H1 (cell line): ENCODE results near the gene OR8D2. TPM values are rescaled to one million over a fixed set of nuclear protein-coding genes. Genes with fewer than 3 reads are reported as not detected.

Source experiments
- CTCF ChIA-PET: fragments of 300-600 bp; sonication (Branson Sonifier 250); formaldehyde crosslinking; loops from one replicate; lab custom pipeline; 2021; ENCODE audit not compliant: partially characterized antibody; lab: Charles Lee
- POLR2A ChIA-PET: fragments of 300-600 bp; sonication (Branson Sonifier 250); formaldehyde crosslinking; loops from one replicate; lab custom pipeline; 2021; ENCODE audit warnings: inconsistent platforms; ENCODE audit not compliant: partially characterized antibody; lab: Charles Lee
- DNase-seq, 2 experiments: peaks; one replicate each; pipeline versions ENCODE4 v3.0.0 to v3.0.0-alpha.2; 2010 to 2022; ENCODE audit warnings: low spot score in 2 of 2, low read depth in 1 of 2, mixed read lengths in 1 of 2
- FAIRE-seq: peaks from 2 replicates; lab custom pipeline; 2011; peaks lifted over from hg19 to GRCh38; lab: Jason Lieb, UNC
- H2AFZ ChIP-seq: 2 replicates; pipeline ENCODE4 v1.8.1; 2012; ENCODE audit warnings: low read length, inconsistent platforms
- H2AK5ac ChIP-seq: 2 replicates; pipeline ENCODE4 v1.6.1; 2013; ENCODE audit warnings: low read depth, low read length
- H2BK120ac ChIP-seq: replicated peaks from 2 replicates; pipeline ENCODE3; 2013; ENCODE audit warnings: low read depth, low read length, inconsistent platforms
- H2BK12ac ChIP-seq: 2 replicates; pipeline ENCODE4 v1.6.1; 2013; ENCODE audit warnings: low read depth, low read length
- H2BK15ac ChIP-seq: 2 replicates; pipeline ENCODE4 v1.6.1; 2013; ENCODE audit warnings: low read length
- H2BK20ac ChIP-seq: 2 replicates; pipeline ENCODE4 v1.6.1; 2013; ENCODE audit warnings: low read length
- H2BK5ac ChIP-seq: 2 replicates; pipeline ENCODE4 v1.6.1; 2013; ENCODE audit warnings: low read depth, low read length
- H3K14ac ChIP-seq: 2 replicates; pipeline ENCODE4 v1.6.1; 2013; ENCODE audit warnings: inconsistent platforms; ENCODE audit not compliant: insufficient read length
- H3K18ac ChIP-seq: 2 replicates; pipeline ENCODE4 v1.6.1; 2013; ENCODE audit warnings: low read length; ENCODE audit errors: extremely low read depth
- H3K23ac ChIP-seq: 2 replicates; pipeline ENCODE4 v1.6.1; 2013; ENCODE audit warnings: inconsistent platforms; ENCODE audit not compliant: insufficient read length
- H3K23me2 ChIP-seq: 2 replicates; pipeline ENCODE4 v1.6.1; 2013; ENCODE audit warnings: low read depth, low read length
- H3K27ac ChIP-seq: 2 replicates; pipeline ENCODE4 v1.6.1; 2011; ENCODE audit warnings: low read depth, low read length, inconsistent platforms
- H3K27me3 ChIP-seq, 4 experiments: replicated peaks in 1 of 4; 1 replicate in 1 of 4; 2 replicates in 3 of 4; pipeline versions ENCODE4 v1.6.1 to v1.8.1; 2011 to 2013; ENCODE audit warnings: low read length in 3 of 4, mild to moderate bottlenecking in 3 of 4, inconsistent platforms in 2 of 4, mixed read lengths in 2 of 4, moderate library complexity in 1 of 4; ENCODE audit not compliant: control insufficient read depth in 3 of 4, insufficient read depth in 3 of 4; ENCODE audit errors: extremely low read depth in 1 of 4
- H3K36me3 ChIP-seq, 4 experiments: 2 replicates each; pipeline versions ENCODE4 v1.6.1 to v1.8.1; 2011 to 2013; ENCODE audit warnings: mild to moderate bottlenecking in 4 of 4, low read length in 3 of 4, moderate library complexity in 2 of 4, control low read depth in 1 of 4, inconsistent platforms in 1 of 4; ENCODE audit not compliant: insufficient read depth in 4 of 4, control insufficient read depth in 2 of 4
- H3K4ac ChIP-seq: replicated peaks from 2 replicates; pipeline ENCODE3; 2013; ENCODE audit warnings: low read length, low read depth, mixed read lengths, inconsistent platforms; ENCODE audit not compliant: insufficient read length
- H3K4me1 ChIP-seq, 4 experiments: replicated peaks in 1 of 4; 1 replicate in 1 of 4; 2 replicates in 3 of 4; pipeline versions ENCODE4 v1.6.1 to v1.8.1; 2011 to 2013; ENCODE audit warnings: low read length in 3 of 4, inconsistent platforms in 2 of 4, mixed read lengths in 1 of 4; ENCODE audit not compliant: insufficient read depth in 4 of 4, control insufficient read depth in 3 of 4
- H3K4me2 ChIP-seq, 2 experiments: 2 replicates each; pipeline versions ENCODE4 v1.6.1 to v1.8.1; 2011 to 2013; ENCODE audit warnings: low read depth in 2 of 2, low read length in 2 of 2, control low read depth in 1 of 2, inconsistent platforms in 1 of 2, mild to moderate bottlenecking in 1 of 2; ENCODE audit not compliant: insufficient read depth in 1 of 2
- H3K4me3 ChIP-seq, 4 experiments: fragments of 200-600, 300-600 bp in 1 of 4; sonication (generic), shearing (Covaris generic), sonication (Bioruptor Twin) in 1 of 4; 2 replicates each; pipeline versions ENCODE4 v1.5.1 to v1.8.1; 2011 to 2016; ENCODE audit warnings: low read length in 4 of 4, low read depth in 3 of 4, control low read depth in 2 of 4, inconsistent platforms in 2 of 4, mild to moderate bottlenecking in 2 of 4, mixed read lengths in 1 of 4, moderate library complexity in 1 of 4; ENCODE audit not compliant: insufficient read depth in 2 of 4; ENCODE audit errors: extremely low read depth in 1 of 4
- H3K56ac ChIP-seq: replicated peaks from 2 replicates; pipeline ENCODE3; 2013; ENCODE audit warnings: low read depth, mild to moderate bottlenecking, mixed read lengths, low read length, inconsistent platforms; ENCODE audit not compliant: insufficient read length
- H3K79me1 ChIP-seq: 2 replicates; pipeline ENCODE4 v1.6.1; 2013; ENCODE audit warnings: low read depth, low read length, control low read depth
- H3K79me2 ChIP-seq, 2 experiments: 2 replicates each; pipeline versions ENCODE4 v1.6.1 to v1.8.1; 2012 to 2013; ENCODE audit warnings: low read length in 2 of 2, mild to moderate bottlenecking in 2 of 2, inconsistent platforms in 1 of 2; ENCODE audit not compliant: insufficient read depth in 2 of 2, control insufficient read depth in 1 of 2
- H3K9ac ChIP-seq, 4 experiments: replicated peaks in 1 of 4; 1 replicate in 1 of 4; 2 replicates in 3 of 4; pipeline versions ENCODE4 v1.6.1 to v1.8.1; 2011 to 2013; ENCODE audit warnings: low read depth in 3 of 4, low read length in 3 of 4, control low read depth in 2 of 4, mild to moderate bottlenecking in 2 of 4, moderate library complexity in 2 of 4, inconsistent platforms in 1 of 4; ENCODE audit errors: extremely low read depth in 1 of 4
- H3K9me3 ChIP-seq, 2 experiments: 2 replicates each; pipeline versions ENCODE4 v1.6.1 to v1.8.1; 2012 to 2013; ENCODE audit warnings: mild to moderate bottlenecking in 2 of 2, moderate library complexity in 2 of 2, control low read depth in 1 of 2, inconsistent platforms in 1 of 2, low read depth in 1 of 2, low read length in 1 of 2, mixed read lengths in 1 of 2; ENCODE audit not compliant: insufficient read depth in 2 of 2
- H4K20me1 ChIP-seq, 2 experiments: replicated peaks in 1 of 2; 2 replicates each; pipeline versions ENCODE3 to v1.8.1; 2011 to 2013; ENCODE audit warnings: inconsistent platforms in 2 of 2, low read length in 2 of 2, mild to moderate bottlenecking in 1 of 2; ENCODE audit not compliant: insufficient read depth in 2 of 2, control insufficient read depth in 1 of 2
- H4K5ac ChIP-seq: 2 replicates; pipeline ENCODE4 v1.6.1; 2013; ENCODE audit warnings: low read length, low read depth, mixed read lengths, inconsistent platforms; ENCODE audit not compliant: insufficient read length
- H4K8ac ChIP-seq: 2 replicates; pipeline ENCODE4 v1.8.0; 2013; ENCODE audit warnings: mild to moderate bottlenecking, moderate library complexity, low read length, inconsistent platforms; ENCODE audit not compliant: insufficient read depth; ENCODE audit errors: extremely low read depth
- H4K91ac ChIP-seq: replicated peaks from 2 replicates; pipeline ENCODE3; 2013; ENCODE audit warnings: low read length, mixed read lengths, inconsistent platforms; ENCODE audit not compliant: insufficient read length
- ASH2L ChIP-seq: fragments of 200-600, 300-600 bp; sonication (generic); IDR thresholded peaks from one replicate; pipeline ENCODE4 v1.7.1; 2017; ENCODE audit warnings: low read length
- WGBS, 2 experiments: shearing (Covaris generic) in 1 of 2; methylation state at CpG; one replicate each; pipeline versions ENCODE4 v1.1.6 to v1.1.7; 2013 to 2015; ENCODE audit warnings: low lambda C conversion rate in 2 of 2, mixed read lengths in 2 of 2, inconsistent platforms in 1 of 2, low coverage in 1 of 2, missing lambda C conversion rate in 1 of 2; ENCODE audit not compliant: insufficient replicate concordance in 2 of 2, insufficient coverage in 1 of 2, insufficient read length in 1 of 2; ENCODE audit errors: extremely low coverage in 1 of 2, missing lambda C conversion rate in 1 of 2; 5-methylcytosine and 5-hydroxymethylcytosine counted together
- polyA plus RNA-seq, 7 experiments: library from polyadenylated mRNA; depleted of rRNA in 3 of 7; stranded (reverse) in 5 of 7; unstranded in 2 of 7; fragments of >200 nt in 5 of 7; fragments of 200-250 nt in 2 of 7; gene quantifications; 1 replicate in 5 of 7; 2 replicates in 1 of 7; 4 replicates in 1 of 7; pipeline versions ENCODE4 v1.2.1 to v1.2.3, GENCODE V29; 2011 to 2013; ENCODE audit warnings: missing spikeins in 2 of 7, mixed read lengths in 2 of 7
- total RNA-seq: library from RNA; stranded (reverse); fragmentation: NEBNext Ultra II Directional; extraction: Animal tissue kit (Norgen Biotek cat#: 25700); gene quantifications from 2 replicates; pipeline ENCODE4 v1.2.1, GENCODE V29; 2021

OR8D2 gene
- total and polyA plus RNA-seq, 2 of the 8 experiments (the other 6 are each of a cell fraction or from before 2014, with no cell fraction given) = not detected

DNA sequence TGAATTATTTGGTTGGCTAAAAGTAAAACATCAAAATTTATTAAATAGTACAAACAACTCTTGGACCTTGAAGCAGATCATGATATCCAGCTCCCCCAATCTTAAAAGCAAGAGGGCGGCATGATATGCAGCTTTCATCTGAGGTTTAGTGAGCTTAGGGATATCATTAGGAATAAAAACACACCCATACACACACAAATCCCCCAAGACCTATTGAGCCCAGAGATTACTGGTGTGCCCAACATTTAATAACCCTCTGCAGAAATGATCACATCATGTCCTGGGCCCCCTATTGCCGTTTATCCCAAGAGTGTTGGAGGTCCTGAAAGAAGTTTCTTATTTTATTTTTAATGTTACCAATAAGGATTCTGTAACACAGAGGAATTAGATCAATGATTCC is 6.1 kb downstream of the OR8D2 start, which contains the start of gene OR8D1:
OR8D1 (minus strand) TSS at position 101 of the 400 bp plus-strand sequence. CDS start 3,183 bp downstream, outside the sequence.
- no peak within 1 kb of the TSS for H2BK15ac ChIP-seq
- TF ChIP-seq ASH2L = no peak
- no peaks in the 10 kb centered on the region for H3K27me3 ChIP-seq
- H4K91ac ChIP-seq = no peak within 1 kb of the TSS
- H3K4me1 ChIP-seq = no peaks in the 10 kb centered on the region
- no peak within 1 kb of the TSS for H3K27ac ChIP-seq
- no peak for DNase-seq
- no peak within 1 kb of the TSS for H3K9ac ChIP-seq
- H3K14ac ChIP-seq = no peak within 1 kb of the TSS
- no peak within 1 kb of the TSS for H2AK5ac ChIP-seq
- no peaks in the 10 kb centered on the region for H3K79me1 ChIP-seq
- POLR2A ChIA-PET = no interaction called here
- H3K79me2 ChIP-seq = no peaks in the 10 kb centered on the region
- CTCF ChIA-PET = no interaction called here
- no peak within 1 kb of the TSS for H4K5ac ChIP-seq
- WGBS, 2 experiments = 86% methylated on average over 2 of the region's 2 CpGs; no CpG with 5 or more reads in 1 of the 2 experiments
- no peak within 1 kb of the TSS for H2BK12ac ChIP-seq
- no peaks in the 10 kb centered on the region for H4K20me1 ChIP-seq
- H3K18ac ChIP-seq = no peak within 1 kb of the TSS
- no peak within 1 kb of the TSS for H4K8ac ChIP-seq
- H3K4me3 ChIP-seq = no peak within 1 kb of the TSS
- no peak for FAIRE-seq
- H3K4ac ChIP-seq = no peak within 1 kb of the TSS
- no peaks in the 10 kb centered on the region for H3K9me3 ChIP-seq
- no peak within 1 kb of the TSS for H2BK120ac ChIP-seq
- H3K23me2 ChIP-seq = no peaks in the 10 kb centered on the region; the same call in 1 of the 2 replicates
- H2BK20ac ChIP-seq = no peak within 1 kb of the TSS
- no peak within 1 kb of the TSS for H2AFZ ChIP-seq
- no peak within 1 kb of the TSS for H2BK5ac ChIP-seq
- H3K4me2 ChIP-seq = no peak within 1 kb of the TSS
- H3K36me3 ChIP-seq = no peaks in the 10 kb centered on the region
- H3K23ac ChIP-seq = no peak within 1 kb of the TSS
- no peak within 1 kb of the TSS for H3K56ac ChIP-seq
